Right lobe of liver (tissue), 4 donors: ENCODE results near the gene HOPX.

Source experiments
- POLR2A ChIP-seq: fragments of 450-650 bp; IDR thresholded peaks from one replicate; pipeline ENCODE4 v1.6.1; 2017; ENCODE audit warnings: antibody characterized with exemption, mild to moderate bottlenecking
- TF ChIP-seq, protein P1 (sequence below), 4 donors: fragments of 200-600 bp in 3 of 4; fragments of 450-650 bp in 1 of 4; IDR thresholded peaks; one replicate each; pipeline versions ENCODE4 v1.5.1 to v1.8.0; 2016 to 2022; ENCODE audit warnings: antibody characterized with exemption in 4 of 4, mild to moderate bottlenecking in 2 of 4
- donor health status: DM: no; HTN: no; CAD: no.
- donor health status: DM: no; HTN: no; CAD: no.
- donor health status: DM: no; HTN: yes; CAD: no.

DNA sequence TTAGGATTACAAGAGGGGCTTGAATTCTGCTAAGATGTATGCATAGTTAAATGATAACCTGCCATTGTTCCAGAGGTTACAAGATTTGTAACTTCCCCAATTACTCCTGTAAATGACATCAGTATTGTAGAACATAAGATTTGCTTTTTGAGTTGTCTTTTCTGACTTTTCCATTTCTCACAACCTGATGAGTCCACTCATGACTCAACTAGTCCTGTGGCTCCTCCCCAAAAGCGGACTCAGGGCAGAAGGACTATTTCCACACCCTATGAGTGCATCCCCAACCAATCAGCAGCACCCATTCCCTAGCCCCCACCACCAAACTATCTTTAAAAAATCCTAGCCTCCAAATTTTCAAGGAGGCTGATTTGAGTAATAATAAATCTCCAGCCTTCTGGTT, 54.7 kb downstream of the HOPX start:
- TF ChIP-seq, protein P1, sequence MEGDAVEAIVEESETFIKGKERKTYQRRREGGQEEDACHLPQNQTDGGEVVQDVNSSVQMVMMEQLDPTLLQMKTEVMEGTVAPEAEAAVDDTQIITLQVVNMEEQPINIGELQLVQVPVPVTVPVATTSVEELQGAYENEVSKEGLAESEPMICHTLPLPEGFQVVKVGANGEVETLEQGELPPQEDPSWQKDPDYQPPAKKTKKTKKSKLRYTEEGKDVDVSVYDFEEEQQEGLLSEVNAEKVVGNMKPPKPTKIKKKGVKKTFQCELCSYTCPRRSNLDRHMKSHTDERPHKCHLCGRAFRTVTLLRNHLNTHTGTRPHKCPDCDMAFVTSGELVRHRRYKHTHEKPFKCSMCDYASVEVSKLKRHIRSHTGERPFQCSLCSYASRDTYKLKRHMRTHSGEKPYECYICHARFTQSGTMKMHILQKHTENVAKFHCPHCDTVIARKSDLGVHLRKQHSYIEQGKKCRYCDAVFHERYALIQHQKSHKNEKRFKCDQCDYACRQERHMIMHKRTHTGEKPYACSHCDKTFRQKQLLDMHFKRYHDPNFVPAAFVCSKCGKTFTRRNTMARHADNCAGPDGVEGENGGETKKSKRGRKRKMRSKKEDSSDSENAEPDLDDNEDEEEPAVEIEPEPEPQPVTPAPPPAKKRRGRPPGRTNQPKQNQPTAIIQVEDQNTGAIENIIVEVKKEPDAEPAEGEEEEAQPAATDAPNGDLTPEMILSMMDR (IDR thresholded peaks at IDR 0.05), result no peak
- no peak for TF ChIP-seq POLR2A
